ENCODE results near the gene ORAI2.

Gene ORAI2

DNA sequence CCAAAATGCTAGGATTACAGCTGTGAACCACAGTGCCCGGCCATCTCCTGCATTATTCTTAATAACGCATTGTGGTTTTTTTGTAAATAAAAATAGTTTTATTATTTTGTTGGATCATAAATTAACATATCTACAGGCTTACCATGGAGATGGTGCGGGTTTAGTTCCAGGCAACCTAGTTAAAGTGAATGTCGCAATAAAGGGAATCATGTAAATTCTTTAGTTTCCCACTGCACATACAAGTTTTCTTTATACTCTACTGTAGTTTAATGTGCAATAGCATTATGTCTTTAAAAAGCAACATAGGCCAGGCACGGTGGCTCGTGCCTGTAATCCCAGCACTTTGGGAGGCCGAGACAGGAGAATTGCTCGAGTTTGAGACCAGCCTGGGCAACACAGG, 34.8 kb upstream of the ORAI2 start:
- Histone ChIP-seq H3F3A (ENCODE audit: insufficient read depth, low read length) (peaks cover 15% of the 10 kb centered on the region), H3K4me2 (ENCODE audit: low read length) (no peak overlapping the region), H3K27ac (ENCODE audit: low read depth, low read length, poor library complexity, severe bottlenecking) (no peak overlapping the region), H2AFZ (ENCODE audit: low read length) (no peak overlapping the region), H4K20me1 (ENCODE audit: insufficient read depth, low read length) (no peaks in the 10 kb centered on the region), H3K9me2 (ENCODE audit: low read depth, low read length) (no peaks in the 10 kb centered on the region), H3K79me2 (ENCODE audit: insufficient read depth, low read length) (peaks cover 10% of the 10 kb centered on the region; the same call in 1 of the 2 replicates), H3K4me3 (ENCODE audit: low read depth, low read length, poor library complexity, severe bottlenecking) (no peak overlapping the region), H3K4me1 (ENCODE audit: insufficient read depth, low read length, severe bottlenecking) (peaks cover 37% of the 10 kb centered on the region), H3K36me3 (ENCODE audit: insufficient read depth, low read length) (peaks cover 62% of the 10 kb centered on the region), H3K27me3 (ENCODE audit: insufficient read depth, low read length) (no peaks in the 10 kb centered on the region), H3K9me3 (ENCODE audit: low read length) (no peaks in the 10 kb centered on the region), H3K9ac (ENCODE audit: low read length) (no peak overlapping the region)
- no peak for TF ChIP-seq EZH2 (IDR thresholded peaks at IDR 0.05; ENCODE audit: borderline replicate concordance, low read length)
- TF ChIP-seq, protein P1, sequence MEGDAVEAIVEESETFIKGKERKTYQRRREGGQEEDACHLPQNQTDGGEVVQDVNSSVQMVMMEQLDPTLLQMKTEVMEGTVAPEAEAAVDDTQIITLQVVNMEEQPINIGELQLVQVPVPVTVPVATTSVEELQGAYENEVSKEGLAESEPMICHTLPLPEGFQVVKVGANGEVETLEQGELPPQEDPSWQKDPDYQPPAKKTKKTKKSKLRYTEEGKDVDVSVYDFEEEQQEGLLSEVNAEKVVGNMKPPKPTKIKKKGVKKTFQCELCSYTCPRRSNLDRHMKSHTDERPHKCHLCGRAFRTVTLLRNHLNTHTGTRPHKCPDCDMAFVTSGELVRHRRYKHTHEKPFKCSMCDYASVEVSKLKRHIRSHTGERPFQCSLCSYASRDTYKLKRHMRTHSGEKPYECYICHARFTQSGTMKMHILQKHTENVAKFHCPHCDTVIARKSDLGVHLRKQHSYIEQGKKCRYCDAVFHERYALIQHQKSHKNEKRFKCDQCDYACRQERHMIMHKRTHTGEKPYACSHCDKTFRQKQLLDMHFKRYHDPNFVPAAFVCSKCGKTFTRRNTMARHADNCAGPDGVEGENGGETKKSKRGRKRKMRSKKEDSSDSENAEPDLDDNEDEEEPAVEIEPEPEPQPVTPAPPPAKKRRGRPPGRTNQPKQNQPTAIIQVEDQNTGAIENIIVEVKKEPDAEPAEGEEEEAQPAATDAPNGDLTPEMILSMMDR (IDR thresholded peaks at IDR 0.05; ENCODE audit: low read length): no peak

DNA sequence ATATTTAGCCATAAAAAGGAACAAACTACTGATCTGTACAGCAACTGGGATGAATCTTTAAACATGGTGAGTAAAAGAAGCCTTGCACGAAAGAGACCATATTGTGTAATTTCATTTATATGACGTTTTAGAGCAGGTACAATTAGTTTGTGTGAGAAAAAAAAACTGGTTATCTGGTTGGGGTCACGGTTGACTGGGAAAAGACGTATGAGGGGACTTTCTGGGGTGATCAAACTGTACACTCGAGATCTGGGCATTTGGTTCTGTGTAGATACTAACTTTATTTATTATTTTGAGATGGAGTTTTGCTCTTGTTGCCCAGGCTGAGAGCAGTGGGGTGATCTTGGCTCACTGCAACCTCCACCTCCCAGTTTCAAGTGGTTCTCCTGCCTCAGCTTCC, 33.0 kb upstream of the ORAI2 start:
- Histone ChIP-seq H3K27me3 (ENCODE audit: insufficient read depth, low read length) (no peaks in the 10 kb centered on the region), H3F3A (ENCODE audit: insufficient read depth, low read length) (peaks cover 19% of the 10 kb centered on the region), H3K27ac (ENCODE audit: low read depth, low read length, poor library complexity, severe bottlenecking) (peak overlapping the region; percentile 41), H3K4me2 (ENCODE audit: low read length) (no peak overlapping the region), H3K9me3 (ENCODE audit: low read length) (no peaks in the 10 kb centered on the region), H3K9me2 (ENCODE audit: low read depth, low read length) (no peaks in the 10 kb centered on the region), H3K36me3 (ENCODE audit: insufficient read depth, low read length) (peaks cover 78% of the 10 kb centered on the region), H3K4me3 (ENCODE audit: low read depth, low read length, poor library complexity, severe bottlenecking) (no peak overlapping the region), H3K79me2 (ENCODE audit: insufficient read depth, low read length) (peaks cover 10% of the 10 kb centered on the region; the same call in 1 of the 2 replicates), H3K9ac (ENCODE audit: low read length) (no peak overlapping the region), H3K4me1 (ENCODE audit: insufficient read depth, low read length, severe bottlenecking) (peaks cover 48% of the 10 kb centered on the region), H4K20me1 (ENCODE audit: insufficient read depth, low read length) (no peaks in the 10 kb centered on the region), H2AFZ (ENCODE audit: low read length) (no peak overlapping the region)
- TF ChIP-seq EZH2 (IDR thresholded peaks at IDR 0.05; ENCODE audit: borderline replicate concordance, low read length): no peak
- TF ChIP-seq, protein P1 (IDR thresholded peaks at IDR 0.05; ENCODE audit: low read length): no peak

DNA sequence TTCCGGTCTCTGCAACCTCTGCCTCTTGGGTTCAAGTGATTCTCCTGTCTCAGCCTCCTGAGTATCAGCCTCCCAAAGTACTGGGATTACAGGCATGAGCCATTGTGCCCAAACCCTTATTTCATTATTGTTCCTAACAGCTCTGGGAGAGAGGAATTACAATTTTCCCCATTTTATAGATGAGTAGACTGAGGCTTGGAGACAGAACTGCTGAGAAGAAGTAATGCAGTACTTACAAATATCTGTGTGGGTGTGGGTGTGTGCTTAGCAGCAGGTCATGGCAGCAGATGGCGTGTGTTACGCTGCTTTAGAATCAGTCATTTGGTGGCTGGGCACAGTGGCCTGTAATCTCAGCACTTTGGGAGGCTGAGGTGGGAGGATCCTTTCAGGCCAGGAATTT, 29.8 kb upstream of the ORAI2 start:
- Histone ChIP-seq H3K27me3 (ENCODE audit: insufficient read depth, low read length) (no peaks in the 10 kb centered on the region), H3K27ac (ENCODE audit: low read depth, low read length, poor library complexity, severe bottlenecking) (peak overlapping the region; percentile 84), H3K9me2 (ENCODE audit: low read depth, low read length) (no peaks in the 10 kb centered on the region), H3K79me2 (ENCODE audit: insufficient read depth, low read length) (no peaks in the 10 kb centered on the region), H3K4me1 (ENCODE audit: insufficient read depth, low read length, severe bottlenecking) (peaks cover 47% of the 10 kb centered on the region), H3K4me3 (ENCODE audit: low read depth, low read length, poor library complexity, severe bottlenecking) (no peak overlapping the region), H3K9ac (ENCODE audit: low read length) (no peak overlapping the region; the same call in 1 of the 2 replicates), H3F3A (ENCODE audit: insufficient read depth, low read length) (peaks cover 19% of the 10 kb centered on the region), H4K20me1 (ENCODE audit: insufficient read depth, low read length) (no peaks in the 10 kb centered on the region), H3K9me3 (ENCODE audit: low read length) (no peaks in the 10 kb centered on the region), H3K36me3 (ENCODE audit: insufficient read depth, low read length) (peaks cover 98% of the 10 kb centered on the region), H2AFZ (ENCODE audit: low read length) (no peak overlapping the region), H3K4me2 (ENCODE audit: low read length) (peak overlapping the region; percentile 2; the same call in 1 of the 2 replicates)
- TF ChIP-seq, protein P1 (IDR thresholded peaks at IDR 0.05; ENCODE audit: low read length): peak; percentile 12; the same call in 1 of the 2 replicates
- no peak for TF ChIP-seq EZH2 (IDR thresholded peaks at IDR 0.05; ENCODE audit: borderline replicate concordance, low read length)

All from OCI-LY1 (cell line).